Right atrium auricular region (tissue), 2 donors: Measurements from ENCODE around the gene SET. TPM values are rescaled to one million over a fixed set of nuclear protein-coding genes. Genes with fewer than 3 reads are reported as not detected.
A peak's percentile ranks its signal among the peaks of the same experiment; 100 is the strongest.
"Not testable (repeated sequence)": the region's sequence is repeated elsewhere in the genome, so short reads cannot be mapped to it uniquely, and the experiment has no call there.

Experiments
- DNase-seq: peaks from one replicate; pipeline ENCODE4 v3.0.0-alpha.2; 2019; ENCODE audit warnings: low spot score
- H3K27ac ChIP-seq, 2 donors: fragments of 200-600 bp; sonication (generic); 1 replicate in 1 of 2; 2 replicates in 1 of 2; pipeline ENCODE4 v1.5.1; 2016 to 2019
- H3K27me3 ChIP-seq, 2 donors: fragments of 200-600 bp; sonication (generic); one replicate each; pipeline versions ENCODE4 v1.5.1 to v1.6.0; 2017 to 2019
- H3K36me3 ChIP-seq: fragments of 200-600 bp; sonication (generic); one replicate; pipeline ENCODE4 v1.5.1; 2016
- H3K4me1 ChIP-seq, 2 donors: fragments of 200-600 bp; sonication (generic); one replicate each; pipeline versions ENCODE4 v1.5.1 to v1.6.0; 2017 to 2019
- H3K4me3 ChIP-seq, 2 donors: fragments of 200-600 bp; sonication (generic); 1 replicate in 1 of 2; 2 replicates in 1 of 2; pipeline ENCODE4 v1.5.1; 2017 to 2019; ENCODE audit warnings: mild to moderate bottlenecking in 1 of 2, moderate library complexity in 1 of 2
- H3K9me3 ChIP-seq, 2 donors: fragments of 200-600 bp; sonication (generic); one replicate each; pipeline ENCODE4 v1.5.1; 2019
- total RNA-seq, 2 donors: library from RNA; depleted of rRNA; stranded (reverse); fragments of >200 nt; gene quantifications; one replicate each; pipeline ENCODE4 v1.1.0, GENCODE V29; 2016
- TF ChIP-seq, protein P1 (sequence below), 2 donors: fragments of 200-600 bp; sonication (generic); IDR thresholded peaks; one replicate each; pipeline ENCODE4 v1.5.1; 2019; ENCODE audit warnings: antibody characterized with exemption in 2 of 2

SET gene
- total RNA-seq, 2 donors from 2014 or later, result 104 to 125 TPM

- no peak overlapping the region for H3K27ac ChIP-seq
- DNase-seq, result no peak
- TF ChIP-seq, protein P1, sequence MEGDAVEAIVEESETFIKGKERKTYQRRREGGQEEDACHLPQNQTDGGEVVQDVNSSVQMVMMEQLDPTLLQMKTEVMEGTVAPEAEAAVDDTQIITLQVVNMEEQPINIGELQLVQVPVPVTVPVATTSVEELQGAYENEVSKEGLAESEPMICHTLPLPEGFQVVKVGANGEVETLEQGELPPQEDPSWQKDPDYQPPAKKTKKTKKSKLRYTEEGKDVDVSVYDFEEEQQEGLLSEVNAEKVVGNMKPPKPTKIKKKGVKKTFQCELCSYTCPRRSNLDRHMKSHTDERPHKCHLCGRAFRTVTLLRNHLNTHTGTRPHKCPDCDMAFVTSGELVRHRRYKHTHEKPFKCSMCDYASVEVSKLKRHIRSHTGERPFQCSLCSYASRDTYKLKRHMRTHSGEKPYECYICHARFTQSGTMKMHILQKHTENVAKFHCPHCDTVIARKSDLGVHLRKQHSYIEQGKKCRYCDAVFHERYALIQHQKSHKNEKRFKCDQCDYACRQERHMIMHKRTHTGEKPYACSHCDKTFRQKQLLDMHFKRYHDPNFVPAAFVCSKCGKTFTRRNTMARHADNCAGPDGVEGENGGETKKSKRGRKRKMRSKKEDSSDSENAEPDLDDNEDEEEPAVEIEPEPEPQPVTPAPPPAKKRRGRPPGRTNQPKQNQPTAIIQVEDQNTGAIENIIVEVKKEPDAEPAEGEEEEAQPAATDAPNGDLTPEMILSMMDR (IDR thresholded peaks at IDR 0.05), result no peak
These were observed 31.2 kb upstream of the SET start for GRCh38 chr9:128657796-128658195.

GRCh38 chr9:128666481-128666941 is 22.5 kb upstream of the SET start:
- H3K27me3 ChIP-seq, H3K36me3 ChIP-seq, H3K9me3 ChIP-seq, H3K4me1 ChIP-seq, H3K27ac ChIP-seq, DNase-seq, H3K4me3 ChIP-seq: not testable (repeated sequence)

More at GRCh38 chr9:128657796-128658195, 31.2 kb upstream of the SET start:
- no peaks in the 10 kb centered on the region for H3K36me3 ChIP-seq
- H3K4me3 ChIP-seq, result no peak overlapping the region
- H3K9me3 ChIP-seq, result no peaks in the 10 kb centered on the region
- no peaks in the 10 kb centered on the region for H3K27me3 ChIP-seq
- peaks cover 0 to 6% of the 10 kb centered on the region in 2 donors for H3K4me1 ChIP-seq

- no peak overlapping the region for H3K4me3 ChIP-seq
- H3K27ac ChIP-seq, result no peak overlapping the region
- no peaks in the 10 kb centered on the region for H3K36me3 ChIP-seq
- H3K4me1 ChIP-seq, result no peaks in the 10 kb centered on the region
- no peaks in the 10 kb centered on the region for H3K9me3 ChIP-seq
- no peaks in the 10 kb centered on the region for H3K27me3 ChIP-seq
- TF ChIP-seq, protein P1 (IDR thresholded peaks at IDR 0.05), result no peak
- DNase-seq, result no peak
These were observed 19.2 kb upstream of the SET start for GRCh38 chr9:128669786-128670185.

DNA sequence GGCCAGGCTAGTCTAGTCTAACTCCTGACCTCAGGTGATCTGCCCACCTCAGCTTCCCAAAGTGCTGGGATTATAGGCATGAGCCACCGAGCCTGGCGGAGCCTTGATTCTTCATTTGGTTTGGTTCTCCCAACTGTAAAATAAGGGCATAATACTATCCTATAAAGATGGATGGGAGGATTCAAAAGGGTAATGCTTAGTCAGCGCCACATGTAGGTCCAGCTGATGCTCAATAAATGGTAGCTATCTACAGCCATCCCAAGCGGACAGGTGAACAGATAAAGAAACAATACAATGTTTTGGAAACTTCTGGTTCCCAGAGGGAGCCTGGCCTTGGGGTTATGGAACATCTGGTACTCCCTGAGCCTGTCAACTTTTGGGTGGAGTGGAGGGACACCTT is 13.6 kb upstream of the SET start:
- no peak for DNase-seq
- H3K27ac ChIP-seq, result no peak overlapping the region
- no peaks in the 10 kb centered on the region for H3K36me3 ChIP-seq
- no peaks in the 10 kb centered on the region for H3K4me1 ChIP-seq
- no peaks in the 10 kb centered on the region for H3K27me3 ChIP-seq
- H3K4me3 ChIP-seq, result no peak overlapping the region
- TF ChIP-seq, protein P1 (IDR thresholded peaks at IDR 0.05), result no peak
- H3K9me3 ChIP-seq, result no peaks in the 10 kb centered on the region

DNA sequence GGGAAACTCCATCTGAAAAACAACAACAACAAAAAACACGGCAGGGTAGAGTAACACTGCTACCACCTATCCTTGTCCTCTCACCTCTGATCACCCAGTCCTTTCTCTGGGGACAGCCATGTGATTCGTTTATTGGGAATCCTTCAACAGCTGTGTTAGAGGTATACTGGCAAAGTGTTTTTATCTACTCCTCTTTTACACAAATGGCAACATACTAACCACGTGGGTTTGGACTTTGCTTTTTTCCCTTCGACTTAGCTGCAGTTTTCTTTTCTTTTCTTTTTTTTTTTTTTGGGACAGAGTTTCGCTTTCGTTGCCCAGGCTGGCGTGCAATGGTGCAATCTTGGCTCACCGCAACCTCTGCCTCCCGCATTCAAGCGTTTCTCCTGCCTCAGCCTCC is 11.2 kb upstream of the SET start:
- H3K27me3 ChIP-seq, result no peaks in the 10 kb centered on the region
- DNase-seq, result no peak
- no peak overlapping the region for H3K27ac ChIP-seq
- H3K4me3 ChIP-seq, result no peak overlapping the region
- no peaks in the 10 kb centered on the region for H3K9me3 ChIP-seq
- H3K36me3 ChIP-seq, result no peaks in the 10 kb centered on the region
- TF ChIP-seq, protein P1 (IDR thresholded peaks at IDR 0.05), result no peak
- H3K4me1 ChIP-seq, result no peaks in the 10 kb centered on the region

DNA sequence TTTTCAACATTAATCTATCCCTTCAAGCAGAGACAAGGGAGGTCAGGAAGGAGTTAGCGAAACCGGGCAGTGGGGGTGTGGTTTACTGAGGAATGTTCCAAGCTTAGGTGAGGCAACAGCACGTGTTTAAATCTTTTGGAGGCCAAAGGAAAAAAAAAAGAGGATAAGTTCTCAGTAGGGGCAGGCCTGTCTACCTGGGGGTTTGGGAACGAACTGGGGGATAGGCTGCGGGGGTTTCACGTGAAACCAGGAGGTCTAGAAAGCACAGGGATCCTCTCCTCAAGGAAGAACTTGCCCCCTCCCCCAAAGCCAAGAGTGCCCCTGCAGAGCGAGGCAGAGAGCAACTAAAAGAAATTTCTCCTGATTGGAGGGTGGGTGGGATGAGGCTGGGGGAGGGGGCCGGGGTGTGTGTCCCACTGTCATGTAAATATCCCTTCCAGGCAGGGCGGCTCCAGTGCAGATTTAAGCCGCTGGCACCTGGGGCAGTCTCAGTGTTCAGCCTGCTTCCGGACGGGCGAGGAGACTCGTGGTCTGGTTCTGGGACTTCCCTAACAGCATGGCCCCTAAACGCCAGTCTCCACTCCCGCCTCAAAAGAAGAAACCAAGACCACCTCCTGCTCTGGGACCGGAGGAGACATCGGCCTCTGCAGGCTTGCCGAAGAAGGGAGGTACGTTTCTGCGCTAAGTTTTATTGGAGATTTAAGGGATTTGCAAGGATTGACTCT is 5.5 kb upstream of the SET start:
- DNase-seq, result no peak
- Histone ChIP-seq H3K9me3 (no peaks in the 10 kb centered on the region), H3K27ac (peak overlapping the region; percentile 72 to 73), H3K36me3 (no peaks in the 10 kb centered on the region), H3K4me1 (peaks cover 0 to 31% of the 10 kb centered on the region in 2 donors), H3K27me3 (no peaks in the 10 kb centered on the region), H3K4me3 (peak overlapping the region; percentile 52 to 60)
- TF ChIP-seq, protein P1 (IDR thresholded peaks at IDR 0.05), result no peak
